Measurements from ENCODE around the gene MOCS1.

- TF ChIP-seq EZH2 (IDR thresholded peaks at IDR 0.05; ENCODE audit: low read length, missing control alignments) (no peak), CTCF (conservative IDR thresholded peaks at IDR 0.05 in 1 of 2, IDR thresholded peaks at IDR 0.05 in 1 of 2; ENCODE audit: low read depth in 1 of 2, low read length in 2 of 2) (no peak)
Measured at GRCh38 chr6:39973661-39974060, 39.4 kb upstream of the MOCS1 start.
